ENCODE measurements around the gene CCNDBP1. TPM values are rescaled to one million over a fixed set of nuclear protein-coding genes. Genes with fewer than 3 reads are reported as not detected.

The CCNDBP1 gene
- total and polyA plus RNA-seq, 4 donors = 29.8 to 73.4 (median 59.6) TPM

DNA sequence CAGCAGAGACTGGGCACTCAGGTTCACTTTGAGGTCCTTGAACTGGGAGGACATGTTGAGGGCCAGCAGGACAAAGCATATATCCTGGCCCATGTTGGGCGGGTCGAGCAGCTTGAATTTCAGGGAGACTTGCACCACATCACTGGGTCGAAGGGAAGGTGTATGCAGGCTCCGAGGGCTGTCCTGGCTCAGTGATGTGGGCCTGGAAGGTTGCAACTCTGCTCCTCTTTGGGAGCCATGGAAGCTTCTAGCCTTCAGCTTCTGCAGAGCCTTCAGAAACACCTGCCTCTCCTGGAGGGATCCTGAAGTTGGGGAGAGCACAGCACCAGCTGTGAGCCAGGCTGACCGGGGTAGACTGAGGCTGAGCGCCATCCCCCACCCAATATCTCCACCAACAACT is 50.3 kb downstream of the CCNDBP1 start:
- no peak for ATAC-seq (ENCODE audit: insufficient read depth, low FRiP score)
- H3K9me3 ChIP-seq (ENCODE audit: control insufficient read depth in 4 of 4, insufficient read depth in 3 of 4, low read length in 3 of 4) = peaks cover 0 to 2% (median 0%) of the 10 kb centered on the region in 4 donors
- H3K4me1 ChIP-seq (ENCODE audit: control insufficient read depth in 5 of 5, insufficient read depth in 5 of 5, low read length in 5 of 5) = peaks cover 0 to 3% (median 0%) of the 10 kb centered on the region in 5 donors
- DNase-seq = no peak
- no peaks in the 10 kb centered on the region for H3K27me3 ChIP-seq (ENCODE audit: control insufficient read depth in 3 of 3, insufficient read depth in 3 of 3, low read length in 2 of 3)
- no peak overlapping the region for H3K27ac ChIP-seq (ENCODE audit: low read depth in 1 of 2, low read length in 1 of 2)
- no peak overlapping the region for H3K4me3 ChIP-seq
- TF ChIP-seq, protein P1, sequence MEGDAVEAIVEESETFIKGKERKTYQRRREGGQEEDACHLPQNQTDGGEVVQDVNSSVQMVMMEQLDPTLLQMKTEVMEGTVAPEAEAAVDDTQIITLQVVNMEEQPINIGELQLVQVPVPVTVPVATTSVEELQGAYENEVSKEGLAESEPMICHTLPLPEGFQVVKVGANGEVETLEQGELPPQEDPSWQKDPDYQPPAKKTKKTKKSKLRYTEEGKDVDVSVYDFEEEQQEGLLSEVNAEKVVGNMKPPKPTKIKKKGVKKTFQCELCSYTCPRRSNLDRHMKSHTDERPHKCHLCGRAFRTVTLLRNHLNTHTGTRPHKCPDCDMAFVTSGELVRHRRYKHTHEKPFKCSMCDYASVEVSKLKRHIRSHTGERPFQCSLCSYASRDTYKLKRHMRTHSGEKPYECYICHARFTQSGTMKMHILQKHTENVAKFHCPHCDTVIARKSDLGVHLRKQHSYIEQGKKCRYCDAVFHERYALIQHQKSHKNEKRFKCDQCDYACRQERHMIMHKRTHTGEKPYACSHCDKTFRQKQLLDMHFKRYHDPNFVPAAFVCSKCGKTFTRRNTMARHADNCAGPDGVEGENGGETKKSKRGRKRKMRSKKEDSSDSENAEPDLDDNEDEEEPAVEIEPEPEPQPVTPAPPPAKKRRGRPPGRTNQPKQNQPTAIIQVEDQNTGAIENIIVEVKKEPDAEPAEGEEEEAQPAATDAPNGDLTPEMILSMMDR (IDR thresholded peaks at IDR 0.05; ENCODE audit: control extremely low read depth, extremely low read depth) = no peak
- WGBS, 2 donors = 93% methylated on average over 6 of the region's 6 CpGs
- H3K9ac ChIP-seq (ENCODE audit: insufficient read depth in 1 of 2, low read length in 2 of 2) = no peak overlapping the region
- H3K36me3 ChIP-seq (ENCODE audit: control insufficient read depth in 4 of 4, insufficient read depth in 4 of 4, low read length in 4 of 4) = no peaks in the 10 kb centered on the region

DNA sequence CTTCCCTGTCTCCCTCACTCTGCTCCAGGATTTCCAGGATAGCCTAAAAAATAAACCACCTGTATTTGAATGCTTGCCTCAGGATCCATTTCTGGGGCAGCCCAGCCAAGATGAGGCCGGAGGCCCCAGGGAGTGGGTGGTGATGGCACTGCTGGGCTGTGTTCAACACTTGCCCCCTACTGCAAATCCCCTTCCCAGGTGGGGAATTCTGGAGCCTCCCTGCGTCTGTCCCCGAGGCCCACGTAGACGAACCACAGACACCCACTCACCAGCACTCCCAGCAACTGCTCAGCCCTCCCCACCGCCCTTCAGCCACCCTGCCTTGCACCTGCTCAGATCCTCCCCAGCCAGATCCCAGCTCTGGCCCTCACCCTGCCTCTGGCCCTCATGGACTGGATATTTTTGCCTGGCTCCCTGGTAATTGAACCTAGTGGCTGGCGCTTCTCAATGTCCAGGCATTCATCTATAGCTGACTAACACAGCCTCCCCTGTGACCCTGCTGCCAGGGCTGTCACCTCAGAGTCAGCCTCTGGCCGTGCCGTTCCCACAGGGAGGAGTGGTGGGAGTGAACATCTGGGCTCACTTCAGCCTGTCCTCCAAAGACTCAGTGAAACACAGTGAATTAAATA is 52.8 kb downstream of the CCNDBP1 start:
- Histone ChIP-seq H3K36me3 (ENCODE audit: control insufficient read depth in 4 of 4, insufficient read depth in 4 of 4, low read length in 4 of 4) (no peaks in the 10 kb centered on the region), H3K27ac (ENCODE audit: low read depth in 1 of 2, low read length in 1 of 2) (no peak overlapping the region), H3K4me1 (ENCODE audit: control insufficient read depth in 5 of 5, insufficient read depth in 5 of 5, low read length in 5 of 5) (peaks cover 0 to 2% (median 0%) of the 10 kb centered on the region in 5 donors), H3K4me3 (no peak overlapping the region), H3K9ac (ENCODE audit: insufficient read depth in 1 of 2, low read length in 2 of 2) (no peak overlapping the region), H3K9me3 (ENCODE audit: control insufficient read depth in 4 of 4, insufficient read depth in 3 of 4, low read length in 3 of 4) (peaks cover 0 to 2% (median 0%) of the 10 kb centered on the region in 4 donors), H3K27me3 (ENCODE audit: control insufficient read depth in 3 of 3, insufficient read depth in 3 of 3, low read length in 2 of 3) (no peaks in the 10 kb centered on the region)
- ATAC-seq (ENCODE audit: insufficient read depth, low FRiP score) (no peak), DNase-seq (no peak)
- TF ChIP-seq, protein P1 (IDR thresholded peaks at IDR 0.05; ENCODE audit: control extremely low read depth, extremely low read depth) = no peak
- WGBS, 2 donors = 77 to 83% methylated on average over 9 of the region's 9 CpGs

DNA sequence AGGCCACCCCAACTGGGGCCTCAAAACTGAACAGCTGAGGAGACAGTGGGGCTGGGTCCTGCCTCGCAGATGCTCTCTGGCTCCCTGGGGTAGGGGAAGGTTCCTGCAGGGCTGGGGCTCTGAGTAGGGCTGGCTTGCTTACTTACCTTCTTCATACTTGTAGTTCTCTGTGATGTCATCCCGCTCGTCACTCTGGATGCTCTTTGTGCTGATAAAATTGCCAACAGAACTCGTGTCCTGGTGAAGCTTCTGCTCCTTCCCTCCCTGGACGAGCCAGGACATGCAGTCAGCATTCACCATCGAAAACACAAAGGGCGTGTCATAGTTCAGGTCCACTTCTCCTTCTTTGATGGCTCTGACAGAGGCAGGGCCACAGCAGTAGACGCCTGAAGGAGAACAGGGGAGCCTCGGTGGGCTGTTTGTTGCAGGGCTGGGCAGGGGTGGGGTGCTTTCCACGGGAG is 53.5 kb downstream of the CCNDBP1 start:
- Histone ChIP-seq H3K4me3 (no peak overlapping the region), H3K4me1 (ENCODE audit: control insufficient read depth in 5 of 5, insufficient read depth in 5 of 5, low read length in 5 of 5) (no peaks in the 10 kb centered on the region), H3K36me3 (ENCODE audit: control insufficient read depth in 4 of 4, insufficient read depth in 4 of 4, low read length in 4 of 4) (no peaks in the 10 kb centered on the region), H3K9ac (ENCODE audit: insufficient read depth in 1 of 2, low read length in 2 of 2) (no peak overlapping the region), H3K9me3 (ENCODE audit: control insufficient read depth in 4 of 4, insufficient read depth in 3 of 4, low read length in 3 of 4) (peaks cover 0 to 2% (median 0%) of the 10 kb centered on the region in 4 donors), H3K27ac (ENCODE audit: low read depth in 1 of 2, low read length in 1 of 2) (no peak overlapping the region), H3K27me3 (ENCODE audit: control insufficient read depth in 3 of 3, insufficient read depth in 3 of 3, low read length in 2 of 3) (no peaks in the 10 kb centered on the region)
- no peak for ATAC-seq (ENCODE audit: insufficient read depth, low FRiP score)
- TF ChIP-seq, protein P1 (IDR thresholded peaks at IDR 0.05; ENCODE audit: control extremely low read depth, extremely low read depth) = no peak
- DNase-seq = no peak
- WGBS, 2 donors = 43 to 65% methylated on average over 10 of the region's 10 CpGs
